ENCODE data around the gene NIFK.
"Not testable (repeated sequence)": the region's sequence is repeated elsewhere in the genome, so short reads cannot be mapped to it uniquely, and the experiment has no call there.

Gene NIFK

DNA sequence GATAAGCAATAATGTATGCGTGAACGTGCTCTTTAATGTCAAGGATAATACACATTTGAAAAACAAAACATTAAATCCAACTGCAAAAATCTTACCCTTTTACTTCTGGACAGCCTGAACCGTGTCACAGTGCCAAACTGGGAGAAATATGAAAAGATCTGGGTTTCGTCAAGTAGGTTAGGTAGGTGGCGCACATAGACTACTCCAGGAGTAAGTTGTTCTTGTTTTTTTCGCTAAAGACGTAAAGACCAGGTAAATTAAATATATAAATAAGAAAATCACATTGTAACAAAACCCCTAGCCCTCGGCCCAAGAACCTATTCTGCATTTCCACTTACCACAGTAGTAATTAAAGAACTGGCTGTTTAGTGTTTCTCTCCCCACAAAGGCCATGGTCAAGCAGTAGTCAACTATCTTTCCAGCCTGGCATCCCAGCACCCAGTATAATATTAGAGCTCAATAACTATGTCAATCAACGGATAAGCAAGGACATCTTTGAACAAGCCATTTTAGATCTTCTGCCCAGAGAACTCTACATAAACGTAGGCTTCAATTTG is 1.1 kb downstream of the NIFK start:
- H3K4me3 ChIP-seq (ENCODE audit: low read depth, low read length): peak overlapping the region; percentile 99

DNA sequence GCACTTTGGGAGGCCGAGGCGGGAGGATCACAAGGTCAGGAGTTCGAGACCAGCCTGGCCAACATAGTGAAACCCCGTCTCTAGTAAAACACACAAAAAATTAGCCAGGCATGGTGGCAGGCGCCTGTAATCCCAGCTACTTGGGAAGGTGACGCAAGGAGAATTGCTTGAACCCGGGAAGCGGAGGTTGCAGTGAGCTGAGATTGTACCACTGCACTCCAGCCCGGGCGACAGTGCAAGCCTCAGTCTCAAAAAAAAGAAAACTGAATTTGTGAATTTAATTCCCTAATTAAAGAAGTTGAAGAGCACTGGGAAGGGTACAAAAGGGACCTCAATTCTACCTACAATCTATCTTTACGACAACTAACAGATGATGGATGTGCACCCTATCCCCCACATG is 2.1 kb downstream of the NIFK start:
- H3K4me3 ChIP-seq (ENCODE audit: low read depth, low read length): not testable (repeated sequence)

DNA sequence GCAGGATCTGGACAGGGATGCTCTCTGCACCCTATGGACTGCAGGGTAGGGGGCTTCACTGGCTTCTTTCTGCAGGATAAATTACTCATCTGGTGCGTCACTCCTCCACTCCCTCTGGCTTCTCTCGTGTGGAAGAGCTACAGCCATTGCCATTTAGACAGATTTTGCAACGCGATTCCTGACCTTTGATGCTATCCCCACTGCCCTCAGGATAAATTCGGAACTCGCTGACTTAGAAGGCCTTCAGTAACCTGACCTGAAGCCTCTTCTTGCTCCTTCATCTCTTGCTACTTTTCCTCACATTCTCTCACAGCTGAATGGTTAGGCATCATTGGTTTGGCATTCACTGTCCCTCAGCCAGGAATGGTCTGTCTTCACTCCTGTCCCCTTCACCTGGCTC is 5.3 kb downstream of the NIFK start:
- H3K4me3 ChIP-seq (ENCODE audit: low read depth, low read length): no peak overlapping the region

DNA sequence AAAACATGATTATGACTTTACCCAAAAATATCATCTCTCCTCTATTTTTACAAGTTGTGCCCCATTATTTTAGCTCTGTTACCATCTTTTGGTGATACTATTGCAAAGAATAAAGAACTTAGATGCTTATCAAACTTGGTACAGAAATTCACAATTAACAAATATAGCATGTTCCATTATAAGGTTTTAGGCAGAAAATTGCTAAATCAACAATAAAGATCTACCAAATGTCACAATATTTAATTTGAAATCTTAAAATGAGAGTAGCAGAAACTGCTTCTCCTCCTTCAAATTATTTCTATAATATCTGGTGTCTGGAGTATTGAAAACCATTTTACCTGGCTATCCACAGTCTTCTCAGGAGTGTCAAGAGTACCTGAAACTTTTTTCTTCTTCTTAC is 8.7 kb downstream of the NIFK start:
- H3K4me3 ChIP-seq (ENCODE audit: low read depth, low read length): no peak overlapping the region

DNA sequence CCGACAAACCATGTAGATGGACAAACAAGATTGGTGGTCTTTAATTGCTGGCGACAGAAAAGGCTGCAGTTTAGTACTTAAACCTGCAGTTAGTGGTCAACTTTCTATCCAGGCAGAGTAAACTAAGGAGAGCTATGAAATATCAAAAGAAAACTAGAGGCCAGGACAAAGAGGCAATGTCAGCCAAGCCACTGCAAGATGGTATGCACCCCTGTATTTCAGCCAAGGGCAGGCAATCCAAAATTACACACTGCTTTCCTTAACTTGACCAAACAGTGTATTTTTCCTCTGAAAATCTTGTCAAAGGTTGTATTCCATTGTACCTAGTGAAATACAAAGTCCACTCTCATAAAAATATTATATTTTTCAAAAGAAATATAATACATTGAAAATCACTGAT is 9.3 kb downstream of the NIFK start:
- H3K4me3 ChIP-seq (ENCODE audit: low read depth, low read length): no peak overlapping the region

DNA sequence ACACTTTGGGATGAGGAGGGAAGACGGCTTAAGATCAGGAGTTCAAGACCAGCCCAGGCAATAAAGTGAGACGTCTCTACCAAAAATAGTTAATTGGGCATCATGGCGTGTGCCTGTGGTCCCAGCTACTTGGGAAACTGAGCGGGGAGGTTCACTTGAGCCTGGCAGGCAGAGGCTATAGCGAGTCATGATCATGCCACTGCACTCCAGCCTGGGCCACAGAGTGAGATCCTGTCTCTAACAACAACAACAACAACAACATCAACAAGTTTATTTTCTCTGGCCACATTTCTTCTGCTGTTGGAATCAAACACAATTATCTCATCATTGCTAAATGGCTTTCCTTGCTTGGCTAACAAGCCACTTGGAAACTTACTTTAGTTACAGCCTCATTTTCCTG is 13.4 kb downstream of the NIFK start:
- H3K4me3 ChIP-seq (ENCODE audit: low read depth, low read length): no peak overlapping the region

DNA sequence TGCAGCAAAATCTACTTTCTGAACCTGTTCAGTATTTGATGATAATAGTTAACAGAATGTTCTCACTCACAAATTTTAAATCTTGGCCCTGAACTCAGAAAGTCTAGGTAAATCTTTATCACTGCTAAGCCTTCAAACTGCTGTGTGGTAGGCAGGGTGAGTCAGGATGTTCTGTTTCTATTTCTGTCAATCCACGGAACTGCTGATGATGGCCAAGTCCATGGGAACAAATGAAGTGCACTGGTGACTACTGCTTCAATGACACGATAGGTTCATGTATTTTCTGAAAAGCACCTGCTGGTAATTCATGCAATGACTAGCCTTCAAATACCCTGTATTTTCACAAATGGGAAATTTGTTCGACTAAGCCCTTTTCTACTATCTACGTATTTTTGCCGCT is 14.2 kb downstream of the NIFK start:
- no peak overlapping the region for H3K4me3 ChIP-seq (ENCODE audit: low read depth, low read length)

DNA sequence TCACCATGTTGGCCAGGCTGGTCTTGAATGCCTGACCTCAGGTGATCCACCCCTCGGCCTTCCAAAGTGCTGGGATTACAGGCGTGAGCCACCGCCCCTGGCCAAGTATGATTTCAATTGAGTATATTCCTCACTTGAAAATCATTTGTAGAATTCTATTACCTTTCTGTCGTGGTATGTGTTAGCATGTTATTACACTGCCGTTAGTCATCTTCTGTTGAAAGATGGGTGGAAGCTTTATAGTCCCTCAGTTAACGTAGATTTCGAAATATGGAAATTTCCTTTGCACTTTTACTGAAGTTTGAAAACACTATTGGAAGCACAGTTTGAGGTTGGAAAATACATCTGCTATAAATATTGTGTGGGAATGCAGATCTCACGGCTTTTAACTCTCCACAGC is 14.7 kb downstream of the NIFK start:
- no peak overlapping the region for H3K4me3 ChIP-seq (ENCODE audit: low read depth, low read length)

DNA sequence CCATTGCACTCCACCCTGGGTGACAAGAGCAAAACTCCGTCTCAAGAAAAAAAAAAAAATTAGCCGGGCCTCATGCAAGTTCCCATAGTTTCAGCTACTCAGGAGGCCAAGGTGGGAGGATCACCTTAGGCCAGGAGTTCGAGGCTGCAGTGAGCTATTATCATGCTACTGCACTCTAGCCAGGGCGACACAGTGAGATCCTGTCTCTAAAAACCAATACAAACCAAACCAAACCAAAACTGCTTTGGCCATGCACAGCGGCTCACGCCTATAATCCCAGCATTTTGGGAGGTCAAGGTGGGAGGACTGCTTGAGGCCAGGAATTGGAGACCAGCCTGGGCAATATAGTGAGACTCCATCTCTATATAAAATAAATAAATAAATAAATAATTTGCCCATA is 19.1 kb downstream of the NIFK start:
- H3K4me3 ChIP-seq (ENCODE audit: low read depth, low read length): no peak overlapping the region

DNA sequence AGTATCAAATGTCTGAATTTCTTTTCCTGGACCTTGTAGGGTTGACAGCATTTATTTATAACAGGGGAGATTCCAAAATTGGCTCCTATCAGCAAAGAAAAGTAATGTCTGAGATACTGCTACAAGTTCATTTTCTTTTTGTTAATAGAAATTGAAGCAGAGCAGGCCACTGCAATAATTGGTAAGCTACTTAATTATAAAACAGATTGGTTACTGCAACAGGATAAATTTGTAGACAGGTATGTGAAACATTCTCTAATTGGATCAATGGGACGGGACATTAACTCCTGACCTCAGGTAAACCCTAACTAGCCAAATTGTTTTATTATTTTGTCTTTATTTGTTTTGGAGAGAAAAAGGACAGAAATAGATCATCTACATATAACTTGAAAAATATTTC is 20.5 kb downstream of the NIFK start:
- H3K4me3 ChIP-seq (ENCODE audit: low read depth, low read length): no peak overlapping the region

DNA sequence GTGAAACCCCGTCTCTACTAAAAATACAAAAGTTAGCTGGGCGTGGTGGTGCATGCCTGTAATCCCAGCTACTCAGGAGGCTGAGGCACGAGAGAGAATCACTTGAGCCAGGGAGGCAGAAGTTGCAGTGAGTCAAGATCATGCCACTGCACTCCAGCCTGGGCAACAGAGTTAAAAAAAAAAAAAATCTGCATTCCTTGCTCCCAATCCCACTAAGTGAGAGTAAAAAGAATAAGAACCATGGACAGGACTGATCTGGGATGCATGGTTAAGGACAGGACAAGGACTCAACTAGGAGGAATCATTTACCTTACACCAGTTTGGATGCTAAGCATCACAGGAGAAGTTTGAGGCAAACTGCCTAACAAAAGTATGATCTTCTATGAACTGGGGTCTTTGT is 25.2 kb downstream of the NIFK start:
- H3K4me3 ChIP-seq (ENCODE audit: low read depth, low read length): not testable (repeated sequence)

DNA sequence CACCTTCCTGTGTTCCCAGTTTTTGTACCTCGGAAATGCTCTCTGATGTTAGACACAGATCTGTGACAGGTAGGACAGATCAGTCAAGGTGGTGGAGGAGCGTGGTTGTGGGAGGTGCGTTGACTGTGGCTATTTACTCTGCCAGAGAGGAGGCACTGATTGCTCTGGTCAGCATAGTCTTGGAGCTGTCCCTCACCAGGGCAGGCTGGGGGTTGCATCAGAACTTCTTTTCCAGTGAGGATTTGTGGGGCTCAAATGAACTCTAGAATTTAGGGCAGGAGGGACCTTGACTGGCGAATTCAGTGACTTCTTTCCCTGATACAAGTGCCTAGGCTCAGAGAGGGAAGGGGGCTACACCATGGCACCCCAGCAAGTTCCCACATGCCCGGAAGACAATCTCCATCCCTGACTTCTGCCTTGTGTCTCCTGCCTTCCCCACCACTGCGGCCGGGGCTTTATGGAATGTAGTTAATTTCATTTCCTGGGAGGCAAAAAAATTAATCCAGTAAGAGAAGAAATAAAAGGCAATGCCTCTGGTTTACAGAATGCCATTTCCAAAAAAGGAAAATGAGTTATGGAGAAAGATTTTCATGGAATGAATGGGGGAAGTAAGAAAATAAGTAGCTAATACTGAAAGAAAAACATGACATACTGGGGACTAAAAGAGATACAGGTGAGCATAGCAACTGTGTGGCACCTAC is 26.1 kb downstream of the NIFK start:
- no peak overlapping the region for H3K4me3 ChIP-seq (ENCODE audit: low read depth, low read length)

DNA sequence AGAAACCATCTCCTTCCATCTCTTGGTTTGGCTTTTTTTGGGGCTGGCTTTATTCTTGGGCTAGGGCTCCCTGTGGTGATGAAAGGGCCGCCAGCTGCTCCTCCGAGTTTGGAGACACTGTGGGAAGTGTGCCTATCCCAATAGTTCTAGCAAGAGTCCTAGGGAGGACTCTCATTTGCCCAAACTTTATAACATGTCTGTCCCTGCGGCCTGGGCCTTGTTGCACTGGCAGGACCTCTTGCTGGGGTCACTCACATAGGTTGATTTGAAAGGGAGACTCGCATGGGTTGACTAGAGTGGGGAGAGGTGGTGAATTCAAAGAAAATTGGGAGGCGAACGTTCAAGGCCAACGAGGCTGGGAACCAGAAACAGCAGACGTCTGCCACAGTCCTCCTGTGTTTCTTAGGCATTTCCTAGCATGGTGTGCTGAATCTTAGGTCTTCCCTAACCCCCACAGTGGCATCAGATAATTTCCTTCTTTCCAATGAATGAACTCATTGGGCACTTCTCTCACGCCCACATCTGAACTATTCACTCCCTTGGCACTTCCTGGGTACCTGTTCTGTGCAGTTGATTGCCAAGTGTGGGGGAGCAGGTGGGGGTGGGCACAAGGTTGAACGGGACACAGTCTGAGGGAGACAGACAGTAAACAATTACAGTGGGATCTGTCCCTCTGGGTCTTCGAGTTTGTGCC is 26.8 kb downstream of the NIFK start:
- no peak overlapping the region for H3K4me3 ChIP-seq (ENCODE audit: low read depth, low read length)

DNA sequence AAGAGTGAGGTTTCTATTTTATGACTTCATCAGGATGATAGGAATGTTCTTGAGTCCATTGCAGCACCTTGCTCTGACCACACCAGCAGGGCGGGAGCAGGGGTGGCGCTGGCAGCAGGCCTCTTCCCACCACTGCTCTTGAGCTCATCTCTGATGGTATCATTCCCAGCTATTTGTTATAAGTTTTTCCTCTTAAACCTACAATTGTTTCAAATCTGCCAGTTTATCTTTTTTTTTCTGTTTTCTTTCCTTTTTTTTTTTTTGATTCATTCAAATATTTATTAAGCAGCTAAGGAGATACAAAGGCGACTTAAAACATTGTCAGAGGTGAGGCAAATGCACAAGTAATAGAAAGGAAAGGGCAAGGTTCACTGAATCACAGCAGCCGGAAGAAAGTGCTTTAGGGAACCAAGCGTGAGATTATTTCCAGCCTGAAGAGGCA is 28.7 kb downstream of the NIFK start:
- no peak overlapping the region for H3K4me3 ChIP-seq (ENCODE audit: low read depth, low read length)

DNA sequence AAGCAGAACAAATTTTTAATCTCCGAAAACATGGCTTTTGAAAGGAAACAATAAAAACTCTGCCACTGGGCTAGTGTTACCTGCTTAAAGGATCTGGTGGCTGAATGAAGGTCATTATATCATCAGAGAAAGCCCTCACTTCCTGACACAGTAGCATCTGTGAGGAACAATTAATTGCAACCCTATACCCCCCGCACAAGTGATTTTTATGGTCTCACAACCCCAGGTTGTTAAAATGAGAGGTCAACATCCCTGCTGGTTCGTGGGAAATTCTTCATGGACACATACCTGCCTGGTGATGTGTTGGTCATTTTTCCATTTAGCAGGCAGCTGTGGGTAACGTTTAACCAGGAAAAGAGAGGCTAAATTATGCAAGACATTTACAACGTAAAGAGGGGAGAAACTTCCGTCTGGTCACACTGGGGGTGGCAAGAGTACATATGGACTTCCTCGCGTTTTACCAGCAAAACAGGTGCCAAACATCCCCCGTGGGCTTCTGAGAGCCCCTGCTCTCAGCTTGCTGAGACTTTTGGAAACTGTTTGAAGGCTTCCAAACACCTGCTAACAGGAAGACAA is 29.2 kb downstream of the NIFK start:
- no peak overlapping the region for H3K4me3 ChIP-seq (ENCODE audit: low read depth, low read length)

DNA sequence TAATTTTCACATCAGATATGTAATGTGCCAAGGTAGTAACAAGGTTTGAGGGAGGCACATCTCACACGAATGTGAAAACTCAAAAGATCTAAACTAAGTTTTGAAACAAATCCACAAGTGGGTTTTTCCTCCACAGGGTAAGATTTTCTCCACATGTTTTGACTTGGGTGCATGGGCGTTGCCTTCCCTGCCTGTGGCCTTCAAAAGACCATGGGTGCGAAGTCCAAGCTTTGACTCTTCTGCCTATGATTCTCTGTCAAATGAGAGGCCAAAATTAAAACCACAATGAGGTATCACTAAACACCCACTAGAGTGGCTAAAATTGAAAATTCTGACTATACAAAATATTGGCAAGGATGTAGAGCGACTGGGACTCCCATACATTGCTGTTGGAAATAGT is 30.7 kb downstream of the NIFK start:
- H3K4me3 ChIP-seq (ENCODE audit: low read depth, low read length): no peak overlapping the region

DNA sequence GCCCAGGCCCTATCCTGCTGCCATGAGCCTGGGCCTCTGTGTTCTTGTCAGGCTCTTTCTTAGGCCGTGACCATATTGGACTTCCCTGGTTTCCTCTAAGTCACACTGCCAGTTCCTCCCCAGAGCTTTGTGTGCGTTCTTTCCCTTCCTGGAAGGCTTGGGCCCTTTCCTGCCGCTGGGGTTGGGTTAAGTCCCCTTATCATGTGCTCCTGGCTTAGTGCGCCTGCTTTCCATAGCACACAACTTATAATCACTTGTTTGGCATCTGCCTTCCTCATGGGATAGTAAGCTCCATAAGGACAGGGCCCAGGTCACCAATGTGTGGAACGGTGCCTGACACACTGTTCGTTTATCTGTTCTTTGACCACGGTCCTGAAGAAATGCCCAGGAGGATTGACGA is 31.3 kb downstream of the NIFK start:
- no peak overlapping the region for H3K4me3 ChIP-seq (ENCODE audit: low read depth, low read length)

DNA sequence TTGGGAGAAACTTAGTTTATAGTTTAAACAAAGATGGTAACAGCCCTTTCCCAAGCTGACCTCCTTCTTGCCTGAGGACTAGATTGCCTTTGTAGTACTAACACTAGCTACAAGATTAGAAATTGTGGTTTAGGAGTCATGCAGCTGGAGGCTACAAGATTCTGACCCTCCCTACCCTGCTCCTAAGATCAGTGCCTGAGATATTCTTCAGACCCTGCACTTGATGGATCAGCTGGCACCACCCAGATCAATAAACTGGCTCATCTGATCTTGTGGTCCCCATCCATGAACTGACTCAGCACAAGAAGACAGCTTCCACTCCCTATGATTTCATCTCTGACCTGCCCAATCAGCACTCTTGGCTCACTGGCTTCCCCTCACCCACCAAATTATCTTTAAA is 34.9 kb downstream of the NIFK start:
- not testable (repeated sequence) for H3K4me3 ChIP-seq (ENCODE audit: low read depth, low read length)

DNA sequence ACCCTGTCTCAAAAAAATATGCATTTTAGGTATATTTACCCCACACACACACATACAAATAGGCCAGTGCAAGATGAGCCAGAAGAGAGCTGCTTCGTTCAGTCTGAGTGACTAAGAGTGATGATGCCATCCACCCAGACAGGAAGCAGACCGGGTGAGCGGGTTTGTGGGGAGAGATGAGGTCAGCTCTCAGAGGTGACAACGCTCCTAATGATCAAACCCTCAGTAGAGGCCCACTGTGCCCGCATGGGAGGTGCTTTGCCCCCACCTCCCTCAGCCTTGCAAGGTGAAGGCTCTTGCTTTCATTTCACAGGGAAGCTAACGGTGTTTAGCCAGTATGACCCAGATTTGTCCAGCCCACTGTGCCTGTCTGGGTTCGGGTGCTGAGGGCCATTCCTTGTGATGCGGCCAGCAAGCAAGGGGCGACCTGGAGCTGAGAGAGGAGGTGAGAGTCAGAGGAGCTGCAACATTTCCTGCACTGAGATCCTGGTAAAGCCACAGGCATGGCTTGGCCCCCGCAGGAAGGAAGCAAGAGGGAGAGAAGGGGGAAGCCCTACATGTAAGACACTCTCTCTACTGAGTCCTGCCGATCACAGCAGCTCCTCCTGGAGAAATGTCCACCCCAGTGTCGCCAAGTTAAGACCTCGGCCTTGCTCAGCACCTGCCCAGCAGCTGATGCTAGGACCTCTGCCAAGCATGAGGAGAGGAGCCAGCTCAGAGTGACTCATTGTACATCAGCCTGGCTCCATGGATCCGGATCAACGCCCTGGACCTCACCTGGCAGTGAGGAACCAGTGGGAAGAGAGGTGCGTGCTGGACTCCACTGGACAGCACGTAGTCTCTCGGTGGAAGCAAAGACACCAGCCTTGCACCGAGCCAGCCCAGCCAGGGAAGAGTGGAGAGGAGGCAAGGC is 37.0 kb downstream of the NIFK start:
- no peak overlapping the region for H3K4me3 ChIP-seq (ENCODE audit: low read depth, low read length)

DNA sequence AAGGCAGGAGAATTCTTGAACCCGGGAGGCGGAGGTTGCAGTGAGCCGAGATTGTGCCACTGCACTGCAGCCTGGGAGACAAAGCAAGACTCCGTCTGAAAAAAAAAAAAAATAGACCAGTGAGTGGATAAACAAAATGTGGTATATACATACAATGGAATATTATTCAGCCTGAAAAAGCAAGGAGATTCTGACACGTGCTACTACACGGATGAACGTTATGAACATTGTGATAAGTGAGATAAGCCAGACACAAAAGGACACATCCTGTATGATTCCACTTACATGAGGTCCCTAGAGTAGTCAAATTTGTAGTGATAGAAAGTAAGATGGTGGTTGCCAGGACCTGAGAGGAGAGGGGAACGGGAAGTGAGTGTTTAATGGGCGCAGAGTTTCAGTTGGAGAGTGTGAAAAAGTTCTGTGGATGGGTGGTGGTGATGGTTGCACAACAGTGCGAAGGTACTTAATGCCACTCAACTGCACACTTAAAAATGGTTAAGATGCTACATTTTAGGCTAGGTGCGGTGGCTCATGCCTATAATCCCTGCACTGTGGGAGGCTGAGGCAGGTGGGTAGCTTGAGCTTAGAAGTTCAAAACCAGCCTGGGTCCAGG is 38.3 kb downstream of the NIFK start:
- H3K4me3 ChIP-seq (ENCODE audit: low read depth, low read length): no peak overlapping the region
